ENCODE data around the gene MYL2. TPM values are rescaled to one million over a fixed set of nuclear protein-coding genes. Genes with fewer than 3 reads are reported as not detected.

MYL2 gene
- total RNA-seq, 2 experiments from 2014 or later, result not detected

GRCh38 chr12:110908377-110909152 lies 11.8 kb downstream of the MYL2 start:
- H3K27me3 Mint-ChIP-seq, result peaks cover 7% of the 10 kb centered on the region
- no peak for TF ChIP-seq CTCF (IDR thresholded peaks at IDR 0.05)
- DNase-seq (no peak), ATAC-seq (no peak)
- ChIA-PET POLR2A (no interaction called here), CTCF (interaction anchor here (2.8 kb wide), 1 partner anchor 14 kb away, joined by 11 read pairs; no protein-coding TSS in a partner anchor)
- H3K9me3 Mint-ChIP-seq, result no peaks in the 10 kb centered on the region
- H3K36me3 Mint-ChIP-seq (ENCODE audit: low read depth), result no peaks in the 10 kb centered on the region
- intact Hi-C loops (cut with micrococcal nuclease), result no loop called here
- no peak overlapping the region for H3K27ac Mint-ChIP-seq
- H3K4me3 Mint-ChIP-seq, result no peak overlapping the region
- H3K4me1 Mint-ChIP-seq (ENCODE audit: low read depth), result no peaks in the 10 kb centered on the region

GRCh38 chr12:110907583-110907982 lies 12.8 kb downstream of the MYL2 start:
- DNase-seq (no peak), ATAC-seq (no peak)
- peaks cover 7% of the 10 kb centered on the region for H3K27me3 Mint-ChIP-seq
- H3K36me3 Mint-ChIP-seq (ENCODE audit: low read depth), result no peaks in the 10 kb centered on the region
- ChIA-PET POLR2A (no interaction called here), CTCF (no interaction called here)
- H3K27ac Mint-ChIP-seq, result no peak overlapping the region
- intact Hi-C loops (cut with micrococcal nuclease), result no loop called here
- no peaks in the 10 kb centered on the region for H3K4me1 Mint-ChIP-seq (ENCODE audit: low read depth)
- H3K4me3 Mint-ChIP-seq, result no peak overlapping the region
- TF ChIP-seq CTCF (IDR thresholded peaks at IDR 0.05), result no peak
- H3K9me3 Mint-ChIP-seq, result no peaks in the 10 kb centered on the region

GRCh38 chr12:110906985-110907384 lies 13.4 kb downstream of the MYL2 start:
- Mint-ChIP-seq H3K36me3 (ENCODE audit: low read depth) (no peaks in the 10 kb centered on the region), H3K27me3 (peaks cover 7% of the 10 kb centered on the region), H3K4me1 (ENCODE audit: low read depth) (no peaks in the 10 kb centered on the region), H3K9me3 (no peaks in the 10 kb centered on the region), H3K27ac (no peak overlapping the region), H3K4me3 (no peak overlapping the region)
- intact Hi-C loops (cut with micrococcal nuclease), result no loop called here
- DNase-seq (no peak), ATAC-seq (no peak)
- POLR2A ChIA-PET, result no interaction called here
- CTCF ChIA-PET, result no interaction called here
- TF ChIP-seq CTCF (IDR thresholded peaks at IDR 0.05), result no peak

- Mint-ChIP-seq H3K9me3 (no peaks in the 10 kb centered on the region), H3K4me1 (ENCODE audit: low read depth) (no peaks in the 10 kb centered on the region), H3K27me3 (peaks cover 7% of the 10 kb centered on the region), H3K36me3 (ENCODE audit: low read depth) (no peaks in the 10 kb centered on the region), H3K27ac (no peak overlapping the region), H3K4me3 (no peak overlapping the region)
- ChIA-PET CTCF (no interaction called here), POLR2A (no interaction called here)
- intact Hi-C loops (cut with micrococcal nuclease), result no loop called here
- DNase-seq, result no peak
- no peak for TF ChIP-seq CTCF (IDR thresholded peaks at IDR 0.05)
- ATAC-seq, result no peak
Observed at GRCh38 chr12:110906516-110906915, 13.9 kb downstream of the MYL2 start.

GRCh38 chr12:110906083-110906482 lies 14.3 kb downstream of the MYL2 start:
- H3K4me1 Mint-ChIP-seq (ENCODE audit: low read depth), result no peaks in the 10 kb centered on the region
- H3K4me3 Mint-ChIP-seq, result no peak overlapping the region
- intact Hi-C loops (cut with micrococcal nuclease), result no loop called here
- DNase-seq (peak; percentile 4), ATAC-seq (peak; percentile 49)
- peaks cover 5% of the 10 kb centered on the region for H3K27me3 Mint-ChIP-seq
- H3K36me3 Mint-ChIP-seq (ENCODE audit: low read depth), result no peaks in the 10 kb centered on the region
- no peak for TF ChIP-seq CTCF (IDR thresholded peaks at IDR 0.05)
- H3K27ac Mint-ChIP-seq, result no peak overlapping the region
- no peaks in the 10 kb centered on the region for H3K9me3 Mint-ChIP-seq
- CTCF ChIA-PET, result no interaction called here
- POLR2A ChIA-PET, result no interaction called here
